GM12801 (cell line): Measurements from ENCODE around the gene UVRAG.

ENCODE experiments used
- CTCF ChIP-seq: IDR thresholded peaks from one replicate; pipeline ENCODE4 v1.5.1; 2011; ENCODE audit warnings: control low read depth; ENCODE audit not compliant: insufficient read length; ENCODE audit errors: extremely low read depth

UVRAG gene

GRCh38 chr11:76030968-76031590 is 216.1 kb downstream of the UVRAG start:
- TF ChIP-seq CTCF: no peak

- no peak for TF ChIP-seq CTCF
Measured at GRCh38 chr11:76033699-76034098, 218.7 kb downstream of the UVRAG start.

- no peak for TF ChIP-seq CTCF
Measured at GRCh38 chr11:76035020-76035419, 220.0 kb downstream of the UVRAG start.

- no peak for TF ChIP-seq CTCF
Measured at GRCh38 chr11:76038608-76039007, 223.6 kb downstream of the UVRAG start.

- no peak for TF ChIP-seq CTCF
Measured at GRCh38 chr11:76041208-76041607, 226.2 kb downstream of the UVRAG start.

- no peak for TF ChIP-seq CTCF
Measured at GRCh38 chr11:76044750-76045320, 229.8 kb downstream of the UVRAG start.

- no peak for TF ChIP-seq CTCF
Measured at GRCh38 chr11:76047231-76047630, 232.2 kb downstream of the UVRAG start.
